ENCODE data around the gene PLXNA4. TPM values are rescaled to one million over a fixed set of nuclear protein-coding genes. Genes with fewer than 3 reads are reported as not detected.

PLXNA4 gene
- total RNA-seq, 4 donors from 2014 or later = 4.8 to 19.7 (median 10.7) TPM

- 100% methylated on average over 2 of the region's 6 CpGs; no CpG with 5 or more reads in 1 of the 2 donors for WGBS, 2 donors (ENCODE audit: low coverage in 1 of 2)
Measured at GRCh38 chr7:132451161-132451560, 125.1 kb downstream of the PLXNA4 start.

GRCh38 chr7:132450696-132451095 is 125.6 kb downstream of the PLXNA4 start:
- Histone ChIP-seq H3K4me1 (no peaks in the 10 kb centered on the region), H3K9me3 (peaks cover 0 to 4% (median 0%) of the 10 kb centered on the region in 3 donors), H3K36me3 (no peaks in the 10 kb centered on the region), H3K4me3 (no peak overlapping the region), H3K27ac (no peak overlapping the region), H3K27me3 (no peaks in the 10 kb centered on the region)
- ATAC-seq = no peak
- TF ChIP-seq POLR2A (IDR thresholded peaks at IDR 0.05) = no peak
- TF ChIP-seq EP300 (IDR thresholded peaks at IDR 0.05) = no peak
- TF ChIP-seq CTCF (IDR thresholded peaks at IDR 0.05) = no peak
- no peak for TF ChIP-seq POLR2AphosphoS5 (IDR thresholded peaks at IDR 0.05)
- WGBS, 2 donors (ENCODE audit: low coverage in 1 of 2) = 70% methylated on average over 1 of the region's 1 CpG; no CpG with 5 or more reads in 1 of the 2 donors

More at GRCh38 chr7:132451161-132451560, 125.1 kb downstream of the PLXNA4 start:
- ATAC-seq = no peak
- Histone ChIP-seq H3K27me3 (no peaks in the 10 kb centered on the region), H3K27ac (no peak overlapping the region), H3K36me3 (no peaks in the 10 kb centered on the region), H3K9me3 (peaks cover 0 to 4% (median 0%) of the 10 kb centered on the region in 3 donors), H3K4me1 (no peaks in the 10 kb centered on the region), H3K4me3 (no peak overlapping the region)
- TF ChIP-seq CTCF (IDR thresholded peaks at IDR 0.05) (no peak), POLR2AphosphoS5 (IDR thresholded peaks at IDR 0.05) (no peak), EP300 (IDR thresholded peaks at IDR 0.05) (no peak), POLR2A (IDR thresholded peaks at IDR 0.05) (no peak)

- 79 to 87% methylated on average over 3 to 4 of the region's 4 CpGs for WGBS, 2 donors (ENCODE audit: low coverage in 1 of 2)
- ATAC-seq = no peak
- Histone ChIP-seq H3K4me1 (no peaks in the 10 kb centered on the region), H3K4me3 (no peak overlapping the region), H3K36me3 (no peaks in the 10 kb centered on the region), H3K27me3 (no peaks in the 10 kb centered on the region), H3K27ac (no peak overlapping the region), H3K9me3 (peaks cover 0 to 4% (median 0%) of the 10 kb centered on the region in 3 donors)
- no peak for TF ChIP-seq POLR2A (IDR thresholded peaks at IDR 0.05)
- TF ChIP-seq CTCF (IDR thresholded peaks at IDR 0.05) = no peak
- TF ChIP-seq POLR2AphosphoS5 (IDR thresholded peaks at IDR 0.05) = no peak
- no peak for TF ChIP-seq EP300 (IDR thresholded peaks at IDR 0.05)
Measured at GRCh38 chr7:132450188-132450587, 126.1 kb downstream of the PLXNA4 start.

GRCh38 chr7:132446666-132447278 is 129.5 kb downstream of the PLXNA4 start:
- ATAC-seq = no peak
- Histone ChIP-seq H3K9me3 (peaks cover 0 to 4% (median 0%) of the 10 kb centered on the region in 3 donors), H3K36me3 (no peaks in the 10 kb centered on the region), H3K4me1 (no peaks in the 10 kb centered on the region), H3K27me3 (no peaks in the 10 kb centered on the region), H3K4me3 (no peak overlapping the region), H3K27ac (no peak overlapping the region)
- WGBS, 2 donors (ENCODE audit: low coverage in 1 of 2) = 59 to 75% methylated on average over 5 to 8 of the region's 8 CpGs
- no peak for TF ChIP-seq POLR2A (IDR thresholded peaks at IDR 0.05)
- no peak for TF ChIP-seq POLR2AphosphoS5 (IDR thresholded peaks at IDR 0.05)
- no peak for TF ChIP-seq CTCF (IDR thresholded peaks at IDR 0.05)
- no peak for TF ChIP-seq EP300 (IDR thresholded peaks at IDR 0.05)

GRCh38 chr7:132446260-132446659 is 130.0 kb downstream of the PLXNA4 start:
- TF ChIP-seq POLR2A (IDR thresholded peaks at IDR 0.05) (no peak), EP300 (IDR thresholded peaks at IDR 0.05) (no peak), CTCF (IDR thresholded peaks at IDR 0.05) (no peak), POLR2AphosphoS5 (IDR thresholded peaks at IDR 0.05) (no peak)
- no peaks in the 10 kb centered on the region for H3K4me1 ChIP-seq
- ATAC-seq = no peak
- peaks cover 0 to 4% (median 0%) of the 10 kb centered on the region in 3 donors for H3K9me3 ChIP-seq
- no peaks in the 10 kb centered on the region for H3K27me3 ChIP-seq
- WGBS, 2 donors (ENCODE audit: low coverage in 1 of 2) = 62 to 70% methylated on average over 2 to 3 of the region's 3 CpGs
- H3K36me3 ChIP-seq = no peaks in the 10 kb centered on the region
- no peak overlapping the region for H3K4me3 ChIP-seq
- H3K27ac ChIP-seq = no peak overlapping the region

All from gastroesophageal sphincter (tissue), 4 donors.